Measurements from ENCODE around the gene SLC9A8.

DNA sequence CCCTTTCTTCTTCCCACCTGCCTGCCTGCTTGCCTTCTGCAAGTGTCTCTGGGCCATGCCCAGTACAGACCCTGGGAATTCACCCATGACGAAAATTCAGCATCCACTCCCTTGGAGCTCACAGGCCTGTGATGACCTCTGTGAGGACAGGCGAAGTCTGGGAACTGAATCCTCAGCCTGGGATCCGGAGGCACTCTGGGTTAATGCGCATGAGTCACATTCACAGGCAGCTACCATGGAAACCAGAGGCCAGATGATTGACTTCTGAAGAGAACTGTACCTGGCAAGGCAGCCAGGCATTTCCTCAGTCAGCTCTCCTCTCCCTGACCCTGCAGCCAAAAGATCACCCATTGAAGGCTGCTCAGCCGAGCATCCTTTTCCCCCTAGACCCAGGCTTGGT lies 41.0 kb downstream of the SLC9A8 start:
- TF ChIP-seq, protein P1, sequence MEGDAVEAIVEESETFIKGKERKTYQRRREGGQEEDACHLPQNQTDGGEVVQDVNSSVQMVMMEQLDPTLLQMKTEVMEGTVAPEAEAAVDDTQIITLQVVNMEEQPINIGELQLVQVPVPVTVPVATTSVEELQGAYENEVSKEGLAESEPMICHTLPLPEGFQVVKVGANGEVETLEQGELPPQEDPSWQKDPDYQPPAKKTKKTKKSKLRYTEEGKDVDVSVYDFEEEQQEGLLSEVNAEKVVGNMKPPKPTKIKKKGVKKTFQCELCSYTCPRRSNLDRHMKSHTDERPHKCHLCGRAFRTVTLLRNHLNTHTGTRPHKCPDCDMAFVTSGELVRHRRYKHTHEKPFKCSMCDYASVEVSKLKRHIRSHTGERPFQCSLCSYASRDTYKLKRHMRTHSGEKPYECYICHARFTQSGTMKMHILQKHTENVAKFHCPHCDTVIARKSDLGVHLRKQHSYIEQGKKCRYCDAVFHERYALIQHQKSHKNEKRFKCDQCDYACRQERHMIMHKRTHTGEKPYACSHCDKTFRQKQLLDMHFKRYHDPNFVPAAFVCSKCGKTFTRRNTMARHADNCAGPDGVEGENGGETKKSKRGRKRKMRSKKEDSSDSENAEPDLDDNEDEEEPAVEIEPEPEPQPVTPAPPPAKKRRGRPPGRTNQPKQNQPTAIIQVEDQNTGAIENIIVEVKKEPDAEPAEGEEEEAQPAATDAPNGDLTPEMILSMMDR (conservative IDR thresholded peaks at IDR 0.05; ENCODE audit: low read length) = no peak
- TF ChIP-seq EZH2phosphoT487 (IDR thresholded peaks at IDR 0.05; ENCODE audit: borderline replicate concordance, low read depth, low read length) = no peak

Data from OCI-LY7 (cell line).